H9 (cell line): ENCODE data around the gene MICAL3. TPM values are rescaled to one million over a fixed set of nuclear protein-coding genes. Genes with fewer than 3 reads are reported as not detected.

Experiments
- DNase-seq: peaks from one replicate; pipeline ENCODE4 v3.0.0-alpha.2; 2017
- H2AFZ ChIP-seq: one replicate; pipeline ENCODE4 v1.6.1; 2013; ENCODE audit warnings: mild to moderate bottlenecking, low read length, control low read depth, moderate library complexity
- H2AK5ac ChIP-seq: 2 replicates; pipeline ENCODE4 v1.6.1; 2013; ENCODE audit warnings: low read length, control low read depth, mixed read lengths; ENCODE audit not compliant: insufficient read length
- H2BK120ac ChIP-seq: one replicate; pipeline ENCODE4 v1.6.1; 2013; ENCODE audit warnings: low read depth, mild to moderate bottlenecking, low read length, control low read depth, inconsistent platforms; ENCODE audit not compliant: poor library complexity, severe bottlenecking
- H2BK12ac ChIP-seq: 2 replicates; pipeline ENCODE4 v1.6.1; 2013; ENCODE audit warnings: low read length, control low read depth, mixed read lengths, low read depth; ENCODE audit not compliant: insufficient read length
- H2BK15ac ChIP-seq: 2 replicates; pipeline ENCODE4 v1.6.1; 2013; ENCODE audit warnings: low read depth, low read length, control low read depth
- H2BK20ac ChIP-seq: one replicate; pipeline ENCODE4 v1.6.1; 2013; ENCODE audit warnings: low read depth, mild to moderate bottlenecking, low read length, control low read depth, inconsistent platforms; ENCODE audit not compliant: poor library complexity, severe bottlenecking
- H2BK5ac ChIP-seq: 2 replicates; pipeline ENCODE4 v1.6.1; 2013; ENCODE audit warnings: low read length, control low read depth, mixed read lengths; ENCODE audit not compliant: insufficient read length
- H3K14ac ChIP-seq: 2 replicates; pipeline ENCODE4 v1.6.1; 2013; ENCODE audit warnings: low read length, control low read depth; ENCODE audit not compliant: insufficient read depth
- H3K18ac ChIP-seq: 2 replicates; pipeline ENCODE4 v1.6.1; 2013; ENCODE audit warnings: low read depth, mild to moderate bottlenecking, mixed read lengths, low read length, control low read depth; ENCODE audit not compliant: insufficient read length
- H3K23ac ChIP-seq: 2 replicates; pipeline ENCODE4 v1.6.1; 2013; ENCODE audit warnings: low read length, control low read depth, mixed read lengths, low read depth; ENCODE audit not compliant: insufficient read length
- H3K23me2 ChIP-seq: 2 replicates; pipeline ENCODE4 v1.6.1; 2013; ENCODE audit warnings: low read depth, mild to moderate bottlenecking, mixed read lengths, low read length, control low read depth; ENCODE audit not compliant: insufficient read length, poor library complexity, severe bottlenecking
- H3K27ac ChIP-seq: 2 replicates; pipeline ENCODE4 v1.5.1; 2013; ENCODE audit warnings: low read length, control low read depth, mixed read lengths, low read depth; ENCODE audit not compliant: insufficient read length
- H3K27me3 ChIP-seq: 2 replicates; pipeline ENCODE4 v1.6.1; 2013; ENCODE audit warnings: low read length, control low read depth, inconsistent platforms; ENCODE audit not compliant: insufficient read depth
- H3K4ac ChIP-seq: 2 replicates; pipeline ENCODE4 v1.6.1; 2013; ENCODE audit warnings: low read depth, mild to moderate bottlenecking, control low read depth, inconsistent platforms, low read length, moderate library complexity
- H3K4me1 ChIP-seq: 2 replicates; pipeline ENCODE4 v1.6.1; 2013; ENCODE audit warnings: low read length, control low read depth, inconsistent platforms; ENCODE audit not compliant: insufficient read depth
- H3K4me2 ChIP-seq: 2 replicates; pipeline ENCODE4 v1.6.1; 2013; ENCODE audit warnings: low read length, control low read depth, mixed read lengths; ENCODE audit not compliant: insufficient read length, insufficient read depth
- H3K56ac ChIP-seq: 2 replicates; pipeline ENCODE4 v1.6.1; 2013; ENCODE audit warnings: low read depth, mild to moderate bottlenecking, mixed read lengths, low read length, control low read depth; ENCODE audit not compliant: insufficient read length
- H3K79me1 ChIP-seq: 2 replicates; pipeline ENCODE4 v1.6.1; 2013; ENCODE audit warnings: low read depth, mild to moderate bottlenecking, moderate library complexity, low read length, control low read depth, inconsistent platforms; ENCODE audit not compliant: insufficient read depth, poor library complexity, severe bottlenecking
- H3K79me2 ChIP-seq: 2 replicates; pipeline ENCODE4 v1.6.1; 2013; ENCODE audit warnings: low read length, control low read depth, inconsistent platforms; ENCODE audit not compliant: insufficient read depth
- H3K9ac ChIP-seq: 2 replicates; pipeline ENCODE4 v1.6.1; 2013; ENCODE audit warnings: low read length, control low read depth, mixed read lengths; ENCODE audit not compliant: insufficient read length; ENCODE audit errors: extremely low read depth
- H3K9me3 ChIP-seq: one replicate; pipeline ENCODE4 v1.6.1; 2013; ENCODE audit warnings: low read depth, low read length, inconsistent platforms; ENCODE audit not compliant: control insufficient read depth
- H3T11ph ChIP-seq: one replicate; pipeline ENCODE4 v1.6.1; 2013; ENCODE audit warnings: mild to moderate bottlenecking, low read length, control low read depth, inconsistent platforms
- H4K20me1 ChIP-seq: one replicate; pipeline ENCODE4 v1.6.1; 2013; ENCODE audit not compliant: control insufficient read depth, insufficient read length, insufficient read depth
- H4K5ac ChIP-seq: 2 replicates; pipeline ENCODE4 v1.6.1; 2013; ENCODE audit warnings: low read depth, mild to moderate bottlenecking, mixed read lengths, low read length, control low read depth; ENCODE audit not compliant: insufficient read length
- H4K8ac ChIP-seq: replicated peaks from 2 replicates; pipeline ENCODE4 v1.6.1; 2013; ENCODE audit warnings: low read length, control low read depth, mixed read lengths, low read depth; ENCODE audit not compliant: insufficient read length
- H4K91ac ChIP-seq: 2 replicates; pipeline ENCODE4 v1.6.1; 2013; ENCODE audit warnings: low read depth, mild to moderate bottlenecking, moderate library complexity, mixed read lengths, low read length, control low read depth; ENCODE audit not compliant: insufficient read length
- H3K27ac Mint-ChIP-seq, 3 experiments: 2 replicates in 2 of 3; 3 replicates in 1 of 3; pipeline ENCODE4 v1.8.0; 2020 to 2021; ENCODE audit warnings: mixed read lengths in 3 of 3, mild to moderate bottlenecking in 1 of 3, moderate library complexity in 1 of 3
- H3K27me3 Mint-ChIP-seq: 2 replicates; pipeline ENCODE4 v1.8.0; 2021; ENCODE audit warnings: low read depth, mild to moderate bottlenecking, moderate library complexity, mixed read lengths
- H3K36me3 Mint-ChIP-seq, 3 experiments: 2 replicates in 2 of 3; 3 replicates in 1 of 3; pipeline ENCODE4 v1.8.0; 2020 to 2021; ENCODE audit warnings: low read depth in 3 of 3, mixed read lengths in 3 of 3; ENCODE audit not compliant: insufficient read depth in 1 of 3
- H3K4me1 Mint-ChIP-seq, 2 experiments: 2 replicates each; pipeline ENCODE4 v1.8.0; 2020; ENCODE audit warnings: mixed read lengths in 2 of 2
- H3K4me3 Mint-ChIP-seq, 2 experiments: 2 replicates in 1 of 2; 3 replicates in 1 of 2; pipeline ENCODE4 v1.8.0; 2020 to 2021; ENCODE audit warnings: mild to moderate bottlenecking in 2 of 2, mixed read lengths in 2 of 2, moderate library complexity in 1 of 2
- H3K9me3 Mint-ChIP-seq, 2 experiments: 2 replicates in 1 of 2; 3 replicates in 1 of 2; pipeline ENCODE4 v1.8.0; 2020; ENCODE audit warnings: mild to moderate bottlenecking in 2 of 2, mixed read lengths in 2 of 2, moderate library complexity in 1 of 2
- CTCF ChIP-seq: fragments of 200-600 bp; sonication (generic); conservative IDR thresholded peaks from 3 replicates; pipeline ENCODE4 v1.8.0; 2021; ENCODE audit warnings: antibody characterized with exemption, mild to moderate bottlenecking
- WGBS: extraction: QIAGEN DNeasy Blood & Tissue Kit; methylation state at CpG from one replicate; pipeline ENCODE4 v1.1.7; 2013; ENCODE audit warnings: missing lambda C conversion rate, low lambda C conversion rate, mixed read lengths; ENCODE audit not compliant: insufficient read length; ENCODE audit errors: extremely low coverage; 5-methylcytosine and 5-hydroxymethylcytosine counted together
- total RNA-seq: library from RNA; stranded (reverse); gene quantifications from 2 replicates; pipeline ENCODE4 v1.2.1, GENCODE V29; 2021

MICAL3 gene
- total RNA-seq, 1 experiment from 2014 or later: 50.2 TPM

DNA sequence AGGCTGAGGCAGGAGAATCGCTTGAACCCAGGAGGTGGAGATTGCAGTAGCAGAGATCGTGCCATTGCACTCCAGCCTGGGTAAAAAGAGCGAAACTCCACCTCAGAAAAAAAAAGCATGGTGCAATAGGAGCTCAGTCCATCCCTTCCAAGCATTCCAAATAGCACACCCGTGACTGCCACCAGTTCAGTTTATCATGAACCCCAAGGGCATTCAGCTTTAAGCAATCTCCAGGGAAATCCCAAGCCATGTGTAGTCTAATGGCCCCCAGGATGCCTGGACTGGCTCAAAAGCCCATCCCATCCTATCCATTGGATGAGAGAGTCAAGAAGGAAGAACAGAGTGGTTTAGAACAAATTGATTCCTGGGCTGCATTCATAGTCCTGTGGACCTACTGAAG is 16.2 kb downstream of the MICAL3 start:
- Histone ChIP-seq H3K79me1 (no peaks in the 10 kb centered on the region), H3K23ac (no peak overlapping the region), H2AK5ac (no peak overlapping the region), H2BK20ac (peak overlapping the region; percentile 75), H3K56ac (no peak overlapping the region), H3K9ac (no peak overlapping the region), H4K8ac (no peak overlapping the region), H3K14ac (no peak overlapping the region), H2BK12ac (no peak overlapping the region), H2AFZ (no peak overlapping the region), H3T11ph (no peak overlapping the region), H2BK15ac (no peak overlapping the region), H3K4me2 (no peak overlapping the region), H4K20me1 (no peaks in the 10 kb centered on the region), H4K5ac (no peak overlapping the region), H2BK120ac (no peak overlapping the region), H3K4ac (no peak overlapping the region), H3K4me1 (no peaks in the 10 kb centered on the region), H3K27ac (no peak overlapping the region), H3K23me2 (no peaks in the 10 kb centered on the region), H3K79me2 (no peaks in the 10 kb centered on the region), H3K18ac (no peak overlapping the region), H4K91ac (no peak overlapping the region), H3K27me3 (no peaks in the 10 kb centered on the region), H2BK5ac (no peak overlapping the region), H3K9me3 (no peaks in the 10 kb centered on the region)
- no peak for TF ChIP-seq CTCF
- no CpG with 5 or more reads among the region's 4 CpGs for WGBS
- H3K27me3 Mint-ChIP-seq: peaks cover 3% of the 10 kb centered on the region
- peaks cover 3 to 7% of the 10 kb centered on the region in 2 experiments; a peak in 2 of 4 replicates for H3K4me1 Mint-ChIP-seq
- H3K4me3 Mint-ChIP-seq: no peak overlapping the region
- H3K27ac Mint-ChIP-seq: peak overlapping the region in 1 of 3 experiments; percentile 40; a peak in 1 of 7 replicates
- no peaks in the 10 kb centered on the region for H3K36me3 Mint-ChIP-seq
- no peak for DNase-seq
- no peaks in the 10 kb centered on the region for H3K9me3 Mint-ChIP-seq
